ENCODE results near the gene RENBP. TPM values are rescaled to one million over a fixed set of nuclear protein-coding genes. Genes with fewer than 3 reads are reported as not detected.

RENBP gene
- total and polyA plus RNA-seq, 7 experiments from 2014 or later: 0.47 to 32.7 (median 22.2) TPM

DNA sequence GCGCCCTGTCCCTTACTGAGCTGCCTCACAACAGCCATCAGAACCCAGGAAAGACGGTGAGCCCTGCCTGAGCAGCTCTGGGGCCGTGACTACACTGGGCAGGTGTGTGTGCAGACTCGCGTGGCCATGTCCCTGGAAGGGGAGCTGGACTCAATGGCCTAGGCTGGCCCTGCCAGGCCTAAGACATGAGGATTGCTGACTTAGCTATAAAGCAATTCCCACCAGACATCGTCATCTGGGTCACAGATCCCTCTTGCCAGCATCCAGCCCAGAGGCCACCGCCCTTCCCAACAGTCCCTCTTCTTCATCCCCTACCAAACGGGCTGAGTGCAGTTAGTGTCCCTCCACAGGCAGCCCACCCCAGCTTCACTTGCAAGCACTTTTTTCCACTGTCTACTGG lies 13.3 kb downstream of the RENBP start:
- no peaks in the 10 kb centered on the region for H3K9me3 ChIP-seq (ENCODE audit: control insufficient read depth in 2 of 3, low read length in 3 of 3)
- peaks cover 0 to 1% (median 0%) of the 10 kb centered on the region in 11 donors for H3K9me3 Mint-ChIP-seq
- peaks cover 0 to 15% (median 0%) of the 10 kb centered on the region in 3 experiments for H3K36me3 ChIP-seq (ENCODE audit: control insufficient read depth in 2 of 3, insufficient read depth in 3 of 3, low read length in 3 of 3)
- ATAC-seq (no peak), DNase-seq (no peak)
- no peak overlapping the region for H3K4me3 ChIP-seq (ENCODE audit: low read length)
- H3K27me3 Mint-ChIP-seq: no peaks in the 10 kb centered on the region
- H3K36me3 Mint-ChIP-seq: peaks cover 0 to 7% (median 0%) of the 10 kb centered on the region in 5 donors
- H3K4me1 Mint-ChIP-seq: peaks cover 0 to 49% (median 20%) of the 10 kb centered on the region in 7 donors
- no peak overlapping the region for H3K27ac ChIP-seq (ENCODE audit: low read depth, low read length)
- H3K4me3 Mint-ChIP-seq: peak overlapping the region in 2 of 10 donors; percentile 5 to 35
- no peaks in the 10 kb centered on the region for H3K27me3 ChIP-seq (ENCODE audit: control insufficient read depth in 2 of 2, insufficient read depth in 2 of 2, low read length in 2 of 2)
- ChIA-PET POLR2A (interaction anchor here (0.9 to 17.4 kb wide), 3 partner anchors 8 to 40 kb away, joined by 3 to 384 read pairs (median 5); partner anchors contain the start of genes HCFC1, NAA10 and RENBP), CTCF (interaction anchor here (13.2 kb wide), 1 partner anchor 18 kb away, joined by 168 read pairs; the partner anchor contains the start of gene RENBP)
- H3K4me1 ChIP-seq (ENCODE audit: control insufficient read depth in 2 of 2, insufficient read depth in 2 of 2, low read length in 2 of 2): peaks cover 8 to 14% of the 10 kb centered on the region in 2 donors
- peak overlapping the region in 7 of 9 donors; percentile 35 to 76 (median 72) for H3K27ac Mint-ChIP-seq
- intact Hi-C loops (cut with micrococcal nuclease): no loop called here

DNA sequence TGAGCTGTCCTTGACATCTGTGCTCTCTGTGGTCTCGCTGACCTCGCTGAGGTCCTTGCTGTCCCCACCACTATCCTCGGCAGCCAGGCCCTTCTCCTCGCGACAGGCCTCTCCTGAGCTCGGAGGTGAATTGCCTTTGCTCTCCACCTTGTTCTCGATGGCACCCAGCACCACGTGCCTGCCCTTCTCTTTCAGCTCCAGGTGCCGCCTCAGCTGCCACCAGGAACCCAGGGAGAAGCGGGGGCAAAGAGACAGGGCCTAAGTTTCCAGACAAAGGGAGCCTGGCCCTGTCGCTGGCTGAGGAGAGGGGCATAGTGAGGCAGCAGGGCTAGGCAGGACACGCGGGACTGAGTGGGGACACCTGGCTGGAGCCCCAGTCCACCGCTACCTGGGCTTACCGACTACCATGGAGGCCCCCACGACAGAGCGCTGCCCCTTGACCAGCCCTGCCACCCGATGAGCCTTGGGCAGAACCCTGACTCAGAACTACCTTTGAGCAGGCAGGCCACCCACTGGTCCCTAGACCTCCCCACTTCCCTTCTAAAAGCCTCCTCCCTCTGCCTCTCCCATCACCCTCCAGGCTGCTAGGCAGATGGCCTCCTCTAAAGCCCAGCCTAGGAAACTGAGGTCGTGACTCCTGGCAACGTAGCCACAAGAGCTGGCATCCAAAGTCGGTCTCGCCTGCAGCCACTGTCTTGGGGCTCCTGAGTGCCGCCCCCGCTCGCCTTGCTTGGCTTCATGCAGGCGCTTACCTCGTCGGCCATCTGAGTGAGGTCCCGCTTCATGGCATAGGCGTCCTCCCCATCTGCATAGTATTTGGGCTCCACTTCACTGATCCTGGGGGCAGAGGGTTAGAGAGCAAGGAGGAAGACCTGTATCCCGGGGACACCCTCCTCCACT lies 14.2 kb downstream of the RENBP start:
- Mint-ChIP-seq H3K27me3 (no peaks in the 10 kb centered on the region), H3K36me3 (peaks cover 0 to 10% (median 0%) of the 10 kb centered on the region in 5 donors), H3K4me1 (peaks cover 0 to 55% (median 16%) of the 10 kb centered on the region in 7 donors), H3K9me3 (peaks cover 0 to 2% (median 0%) of the 10 kb centered on the region in 11 donors), H3K27ac (peak overlapping the region in 7 of 9 donors; percentile 18 to 81 (median 51)), H3K4me3 (peak overlapping the region in 4 of 10 donors; percentile 4 to 29 (median 25))
- Histone ChIP-seq H3K27ac (ENCODE audit: low read depth, low read length) (no peak overlapping the region), H3K4me1 (ENCODE audit: control insufficient read depth in 2 of 2, insufficient read depth in 2 of 2, low read length in 2 of 2) (peaks cover 8 to 14% of the 10 kb centered on the region in 2 donors), H3K36me3 (ENCODE audit: control insufficient read depth in 2 of 3, insufficient read depth in 3 of 3, low read length in 3 of 3) (peaks cover 0 to 15% (median 0%) of the 10 kb centered on the region in 3 experiments), H3K4me3 (ENCODE audit: low read length) (no peak overlapping the region), H3K9me3 (ENCODE audit: control insufficient read depth in 2 of 3, low read length in 3 of 3) (no peaks in the 10 kb centered on the region), H3K27me3 (ENCODE audit: control insufficient read depth in 2 of 2, insufficient read depth in 2 of 2, low read length in 2 of 2) (no peaks in the 10 kb centered on the region)
- intact Hi-C loops (cut with micrococcal nuclease): no loop called here
- ChIA-PET CTCF (interaction anchor here (0.6 to 13.2 kb wide), 2 partner anchors 19 to 556 kb away, joined by 3 to 168 read pairs; partner anchors contain the start of genes RENBP and UBL4A), POLR2A (interaction anchor here (1.4 to 17.4 kb wide), 3 partner anchors 13 to 41 kb away, joined by 5 to 384 read pairs (median 127); partner anchors contain the start of genes HCFC1, NAA10, RENBP and TMEM187)
- ATAC-seq: no peak
- no peak for DNase-seq

DNA sequence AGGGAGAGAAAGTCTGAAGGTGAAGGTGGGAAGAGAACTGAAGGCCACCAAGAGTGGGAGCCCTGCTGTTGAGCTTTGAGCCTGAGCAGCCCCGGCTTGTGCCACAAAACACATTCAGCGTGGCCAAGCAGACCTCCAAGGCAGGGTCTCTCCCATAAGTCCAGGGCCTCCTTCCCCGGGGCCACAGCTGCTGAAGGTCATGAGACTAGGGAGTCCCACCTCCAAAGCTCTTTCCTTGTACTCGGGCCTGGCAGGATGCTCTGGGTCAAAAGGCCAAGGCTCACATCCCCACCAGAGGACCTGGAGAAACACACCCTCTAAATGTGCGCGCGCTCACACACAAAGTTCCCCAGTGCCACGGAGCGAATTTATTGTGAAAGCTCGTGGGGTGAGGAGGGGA lies 14.9 kb downstream of the RENBP start:
- no peaks in the 10 kb centered on the region for H3K27me3 ChIP-seq (ENCODE audit: control insufficient read depth in 2 of 2, insufficient read depth in 2 of 2, low read length in 2 of 2)
- intact Hi-C loops (cut with micrococcal nuclease): loop anchor here (5.0 to 10.0 kb wide), 3 partner anchors 242 to 565 kb away; partner anchors contain the start of genes EMD (in 2 of the 2), SLC10A3 (in 1 of the 2) and SLC6A8 (in 1 of the 2)
- ATAC-seq (no peak), DNase-seq (no peak)
- H3K36me3 ChIP-seq (ENCODE audit: control insufficient read depth in 2 of 3, insufficient read depth in 3 of 3, low read length in 3 of 3): peaks cover 0 to 15% (median 0%) of the 10 kb centered on the region in 3 experiments
- ChIA-PET POLR2A (interaction anchor here (0.8 to 17.4 kb wide), 3 partner anchors 14 to 166 kb away, joined by 4 to 384 read pairs (median 127); partner anchors contain the start of genes HCFC1, NAA10, PLXNB3 and RENBP), CTCF (interaction anchor here (0.6 to 13.2 kb wide), 2 partner anchors 19 to 557 kb away, joined by 3 to 168 read pairs; partner anchors contain the start of genes RENBP and UBL4A)
- Mint-ChIP-seq H3K27ac (peak overlapping the region in 7 of 9 donors; percentile 38 to 98 (median 85)), H3K4me3 (peak overlapping the region in 4 of 10 donors; percentile 11 to 95 (median 40)), H3K36me3 (peaks cover 0 to 12% (median 0%) of the 10 kb centered on the region in 5 donors), H3K9me3 (peaks cover 0 to 2% (median 0%) of the 10 kb centered on the region in 11 donors), H3K27me3 (no peaks in the 10 kb centered on the region), H3K4me1 (peaks cover 0 to 62% (median 16%) of the 10 kb centered on the region in 7 donors)
- peaks cover 8 to 15% of the 10 kb centered on the region in 2 donors for H3K4me1 ChIP-seq (ENCODE audit: control insufficient read depth in 2 of 2, insufficient read depth in 2 of 2, low read length in 2 of 2)
- no peak overlapping the region for H3K27ac ChIP-seq (ENCODE audit: low read depth, low read length)
- H3K4me3 ChIP-seq (ENCODE audit: low read length): no peak overlapping the region
- no peaks in the 10 kb centered on the region for H3K9me3 ChIP-seq (ENCODE audit: control insufficient read depth in 2 of 3, low read length in 3 of 3)

DNA sequence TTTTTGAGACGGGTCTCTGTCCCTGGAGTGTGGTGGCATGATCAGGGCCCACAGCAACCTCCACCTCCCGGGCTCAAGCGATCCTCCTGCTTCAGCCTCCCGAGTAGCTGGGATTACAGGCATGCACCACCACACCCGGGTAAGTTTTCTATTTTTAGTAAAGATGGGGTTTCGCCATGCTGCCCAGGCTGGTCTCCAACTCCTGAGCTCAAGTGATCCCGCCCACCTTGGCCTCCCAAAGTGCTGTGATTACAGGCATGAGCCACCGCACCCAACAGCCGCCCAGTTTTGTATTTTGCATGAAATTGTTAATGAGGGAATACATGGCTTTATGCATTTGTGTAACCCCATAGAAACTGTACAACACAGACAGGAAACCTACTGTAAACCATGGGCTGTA lies 15.6 kb downstream of the RENBP start:
- Histone ChIP-seq H3K36me3 (ENCODE audit: control insufficient read depth in 2 of 3, insufficient read depth in 3 of 3, low read length in 3 of 3) (peaks cover 0 to 15% (median 0%) of the 10 kb centered on the region in 3 experiments), H3K4me3 (ENCODE audit: low read length) (no peak overlapping the region), H3K27ac (ENCODE audit: low read depth, low read length) (peak overlapping the region; percentile 54), H3K9me3 (ENCODE audit: control insufficient read depth in 2 of 3, low read length in 3 of 3) (no peaks in the 10 kb centered on the region), H3K27me3 (ENCODE audit: control insufficient read depth in 2 of 2, insufficient read depth in 2 of 2, low read length in 2 of 2) (no peaks in the 10 kb centered on the region), H3K4me1 (ENCODE audit: control insufficient read depth in 2 of 2, insufficient read depth in 2 of 2, low read length in 2 of 2) (peaks cover 8 to 18% of the 10 kb centered on the region in 2 donors)
- intact Hi-C loops (cut with micrococcal nuclease): loop anchor here (1.0 to 10.0 kb wide), 8 partner anchors 18 to 618 kb away; partner anchors contain the start of genes ABCD1 (in 2 of the 2), BCAP31 (in 2 of the 2), EMD (in 2 of the 2) and HCFC1 (in 2 of the 2)
- ATAC-seq: no peak
- H3K27me3 Mint-ChIP-seq: no peaks in the 10 kb centered on the region
- DNase-seq: no peak
- H3K4me1 Mint-ChIP-seq: peaks cover 0 to 64% (median 16%) of the 10 kb centered on the region in 7 donors
- peaks cover 0 to 2% (median 0%) of the 10 kb centered on the region in 11 donors for H3K9me3 Mint-ChIP-seq
- peak overlapping the region; percentile 29 to 99 (median 86) for H3K27ac Mint-ChIP-seq
- ChIA-PET CTCF (interaction anchor here (6.4 to 13.2 kb wide), 2 partner anchors 20 to 39 kb away, joined by 27 to 168 read pairs; partner anchors contain the start of gene RENBP), POLR2A (interaction anchor here (0.8 to 17.4 kb wide), 5 partner anchors 15 to 165 kb away, joined by 4 to 384 read pairs (median 111); partner anchors contain the start of genes HCFC1, IDH3G, NAA10 and PLXNB3)
- H3K4me3 Mint-ChIP-seq: peak overlapping the region; percentile 58 to 98 (median 92)
- peaks cover 0 to 15% (median 0%) of the 10 kb centered on the region in 5 donors for H3K36me3 Mint-ChIP-seq

DNA sequence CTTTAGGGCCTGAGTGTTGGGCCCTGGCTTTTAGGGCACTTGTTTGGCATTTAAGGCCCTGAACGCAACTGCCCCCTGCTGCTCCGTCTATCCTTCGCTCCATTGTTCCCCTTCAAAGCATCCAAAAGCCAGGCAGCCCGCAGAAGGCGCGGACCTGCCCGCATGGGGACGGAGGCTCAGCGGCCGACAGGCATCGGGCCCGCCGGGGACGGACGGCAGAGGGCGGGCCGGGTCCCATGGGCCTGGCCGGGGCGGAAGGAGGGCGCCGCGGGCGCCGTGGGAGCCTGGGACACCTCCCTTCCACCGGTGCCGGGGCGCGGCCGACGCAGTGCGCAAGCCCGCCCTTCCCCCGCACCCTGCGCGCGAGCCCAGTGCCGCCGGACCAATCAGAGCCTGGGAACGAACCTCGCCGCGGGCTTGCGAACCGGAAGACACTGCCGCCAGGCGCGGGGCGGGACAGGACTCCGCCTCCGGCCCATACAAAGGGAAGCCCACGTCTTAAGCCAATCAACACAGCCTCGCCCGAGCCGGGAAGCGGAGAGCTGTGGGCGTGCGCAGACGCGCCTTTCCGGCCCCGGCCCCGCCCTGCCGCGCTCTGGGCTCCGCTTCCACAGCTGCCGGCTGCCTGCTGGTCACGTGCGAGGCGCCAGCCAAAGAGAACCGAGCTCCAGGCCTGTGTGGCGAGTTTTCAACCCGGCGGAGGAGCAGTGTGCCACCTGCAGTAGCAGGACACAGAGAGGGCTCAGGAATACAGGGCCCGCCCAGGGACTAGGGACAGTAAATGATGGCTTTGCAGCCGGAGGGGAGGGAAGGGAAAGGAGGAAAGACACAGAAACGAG lies 16.3 kb downstream of the RENBP start:
- Mint-ChIP-seq H3K27ac (peak overlapping the region; percentile 80 to 100 (median 98)), H3K4me3 (peak overlapping the region; percentile 90 to 98 (median 94)), H3K36me3 (peaks cover 0 to 19% (median 0%) of the 10 kb centered on the region in 5 donors), H3K4me1 (peaks cover 0 to 68% (median 21%) of the 10 kb centered on the region in 7 donors), H3K27me3 (no peaks in the 10 kb centered on the region), H3K9me3 (peaks cover 0 to 2% (median 0%) of the 10 kb centered on the region in 11 donors)
- ATAC-seq (peak; percentile 86), DNase-seq (peak; percentile 80 to 98 (median 94))
- intact Hi-C loops (cut with micrococcal nuclease): loop anchor here (1.0 to 10.0 kb wide), 11 partner anchors 19 to 619 kb away; partner anchors contain the start of genes ABCD1 (in 2 of the 2), BCAP31 (in 2 of the 2), EMD (in 2 of the 2) and HCFC1 (in 2 of the 2)
- Histone ChIP-seq H3K27ac (ENCODE audit: low read depth, low read length) (peak overlapping the region; percentile 98), H3K27me3 (ENCODE audit: control insufficient read depth in 2 of 2, insufficient read depth in 2 of 2, low read length in 2 of 2) (no peaks in the 10 kb centered on the region), H3K4me3 (ENCODE audit: low read length) (peak overlapping the region; percentile 81), H3K36me3 (ENCODE audit: control insufficient read depth in 2 of 3, insufficient read depth in 3 of 3, low read length in 3 of 3) (peaks cover 0 to 15% (median 0%) of the 10 kb centered on the region in 3 experiments), H3K4me1 (ENCODE audit: control insufficient read depth in 2 of 2, insufficient read depth in 2 of 2, low read length in 2 of 2) (peaks cover 14 to 18% of the 10 kb centered on the region in 2 donors), H3K9me3 (ENCODE audit: control insufficient read depth in 2 of 3, low read length in 3 of 3) (no peaks in the 10 kb centered on the region)
- CTCF ChIA-PET: interaction anchor here (0.6 to 13.2 kb wide), 3 partner anchors 21 to 272 kb away, joined by 3 to 168 read pairs (median 27); partner anchors contain the start of gene RENBP
- POLR2A ChIA-PET: interaction anchor here (0.9 to 17.4 kb wide), 12 partner anchors 16 to 452 kb away, joined by 3 to 384 read pairs (median 8); partner anchors contain the start of genes EMD, HCFC1, IDH3G and NAA10
